GM21619 (cell line): Measurements from ENCODE around the gene UBA3.

Source experiments
- ATAC-seq: cut with Tn5 transposase; IDR thresholded peaks from one replicate; pipeline ENCODE4 v1.9.1; 2021; ENCODE audit not compliant: unreplicated experiment

The UBA3 gene

DNA sequence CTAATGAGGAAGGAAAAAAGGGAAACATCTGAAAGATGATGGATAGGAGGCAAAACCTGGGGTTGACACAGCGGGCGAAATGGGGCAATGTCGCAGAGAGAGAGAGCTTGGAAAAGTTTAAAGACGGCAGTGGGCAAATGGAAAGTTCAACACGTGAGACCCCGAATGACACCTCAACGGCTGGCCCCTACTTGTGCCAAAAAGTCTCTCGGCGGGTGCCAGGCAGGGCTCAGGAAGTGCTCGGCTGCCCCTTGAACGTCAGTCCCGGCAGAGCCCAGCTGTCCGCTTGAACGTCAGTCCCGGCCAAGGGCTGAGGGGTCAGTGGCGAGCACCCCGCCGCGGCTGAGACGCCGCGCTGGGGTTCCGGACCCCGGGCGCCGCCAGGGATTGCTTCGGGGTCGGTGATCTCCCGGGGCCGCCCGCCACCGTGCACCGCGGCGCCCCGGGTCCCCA, 67.3 kb downstream of the UBA3 start:
- ATAC-seq: peak; percentile 37

DNA sequence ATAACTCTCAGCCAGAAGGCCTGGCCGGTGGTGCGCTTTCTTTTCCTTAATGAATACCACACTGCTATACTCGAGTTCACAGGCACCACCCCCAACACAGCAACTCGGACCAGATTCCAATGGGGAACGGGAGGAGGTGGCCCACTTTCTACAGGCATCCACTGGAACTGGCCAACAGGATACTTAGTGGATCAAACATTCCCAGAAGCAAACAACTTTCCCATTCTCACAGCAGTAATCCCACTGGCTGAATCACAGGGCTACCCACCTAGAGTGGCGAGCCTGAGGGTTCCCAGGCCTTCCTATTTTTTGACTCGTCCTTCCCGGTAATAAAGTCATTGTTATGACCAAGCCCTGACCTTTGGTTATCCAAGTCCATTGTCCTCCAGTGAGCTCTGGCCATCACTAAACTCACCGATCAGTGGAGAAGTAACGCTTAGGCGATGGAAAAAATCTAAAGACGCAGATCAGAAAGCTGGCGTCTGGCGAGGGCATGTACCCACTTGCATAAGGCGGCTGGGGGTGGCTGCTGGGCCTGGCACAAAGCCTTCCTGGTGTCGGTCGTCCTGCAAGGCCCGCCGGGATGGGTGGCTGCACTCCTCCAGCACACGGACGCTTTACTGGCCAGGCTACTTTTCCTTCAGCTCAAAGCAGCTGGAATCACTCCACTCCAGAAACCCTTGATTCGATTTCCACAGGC, 67.9 kb downstream of the UBA3 start:
- no peak for ATAC-seq

DNA sequence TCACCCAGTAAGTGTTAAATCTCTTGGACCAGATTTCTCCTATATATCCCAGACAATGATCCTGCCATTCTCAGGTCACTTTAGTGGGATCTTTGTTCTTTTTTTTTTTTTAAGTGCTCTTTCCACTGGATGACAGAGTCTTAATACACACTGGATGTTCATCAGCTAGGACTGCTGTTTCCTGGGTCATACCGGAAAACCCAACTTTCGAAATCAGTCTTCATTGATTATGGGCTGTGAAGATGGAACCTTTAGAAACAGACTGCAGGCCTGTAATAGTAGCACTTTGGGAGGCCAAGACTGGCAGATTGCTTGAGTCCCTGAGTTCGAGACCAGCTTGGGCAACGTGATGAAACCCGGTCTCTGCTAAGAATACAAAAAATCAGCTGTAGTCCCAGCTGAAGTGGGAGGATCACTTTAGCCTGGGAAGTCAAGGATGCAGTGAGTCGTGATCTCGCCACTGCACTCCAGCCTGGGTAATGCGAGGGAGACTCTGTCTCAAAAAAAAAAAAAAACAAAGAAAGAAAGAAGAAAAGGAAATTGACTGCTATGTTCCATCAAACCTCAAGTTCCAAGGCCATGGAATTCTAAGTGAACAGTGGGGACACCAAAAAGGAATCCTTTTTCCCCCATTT, 69.0 kb downstream of the UBA3 start:
- no peak for ATAC-seq

DNA sequence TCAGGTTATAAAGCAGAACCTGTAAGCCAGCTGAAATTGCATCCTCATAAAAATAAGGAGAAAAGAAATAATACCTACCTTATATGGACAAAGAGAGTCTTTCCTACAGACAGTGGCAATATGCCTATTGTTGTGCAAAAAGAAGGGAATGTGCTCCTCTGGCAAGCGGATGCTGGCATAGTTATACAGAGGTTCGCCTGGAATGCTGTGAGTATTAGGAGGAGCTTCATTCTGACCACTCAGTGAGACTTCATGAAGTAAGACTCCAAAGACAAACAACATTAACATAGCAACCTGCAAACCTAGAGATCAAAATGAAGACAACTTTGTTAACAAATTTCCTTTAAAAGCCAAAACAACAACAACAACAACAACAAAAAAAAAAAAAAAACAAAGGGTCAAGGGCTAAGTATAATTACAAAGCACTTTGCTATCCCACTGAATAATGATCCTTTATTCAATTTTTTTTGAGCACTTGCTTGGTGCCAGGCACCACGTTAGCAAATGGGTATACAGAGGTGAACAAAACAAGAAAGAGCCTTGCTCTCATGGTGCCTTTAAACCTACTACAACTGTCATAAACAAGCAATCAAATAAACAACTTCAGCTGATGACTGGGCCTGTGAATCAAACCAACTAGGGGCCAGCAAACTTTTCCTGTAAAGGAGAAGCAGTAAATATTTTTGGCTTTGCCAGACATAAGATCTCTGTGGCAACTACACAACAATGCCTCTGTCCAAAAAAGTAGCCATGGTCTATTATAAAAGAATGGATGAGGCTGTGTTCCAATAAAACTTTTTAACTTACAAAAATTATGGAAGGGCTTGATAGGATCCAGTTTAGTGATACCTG, 70.4 kb downstream of the UBA3 start:
- ATAC-seq: no peak

DNA sequence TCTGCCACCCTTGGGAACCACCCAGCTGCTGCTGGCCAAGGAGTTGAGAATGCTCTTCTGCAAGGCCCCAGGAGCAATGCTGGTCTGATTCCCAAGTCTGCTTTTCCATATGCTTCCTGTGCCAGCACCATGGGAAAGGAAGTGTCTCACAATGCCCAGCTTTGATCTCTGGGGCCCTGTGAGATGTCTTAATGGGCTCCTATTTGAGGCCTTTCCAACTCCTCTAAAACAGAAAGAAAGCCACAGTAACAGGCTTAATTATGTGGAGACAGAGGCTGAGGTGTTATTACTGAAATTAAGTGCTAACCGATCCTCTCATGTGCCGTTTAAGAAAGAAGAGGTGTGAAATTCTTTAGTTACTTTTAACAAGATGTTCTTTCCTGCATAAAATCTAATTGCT, 71.2 kb downstream of the UBA3 start:
- no peak for ATAC-seq

DNA sequence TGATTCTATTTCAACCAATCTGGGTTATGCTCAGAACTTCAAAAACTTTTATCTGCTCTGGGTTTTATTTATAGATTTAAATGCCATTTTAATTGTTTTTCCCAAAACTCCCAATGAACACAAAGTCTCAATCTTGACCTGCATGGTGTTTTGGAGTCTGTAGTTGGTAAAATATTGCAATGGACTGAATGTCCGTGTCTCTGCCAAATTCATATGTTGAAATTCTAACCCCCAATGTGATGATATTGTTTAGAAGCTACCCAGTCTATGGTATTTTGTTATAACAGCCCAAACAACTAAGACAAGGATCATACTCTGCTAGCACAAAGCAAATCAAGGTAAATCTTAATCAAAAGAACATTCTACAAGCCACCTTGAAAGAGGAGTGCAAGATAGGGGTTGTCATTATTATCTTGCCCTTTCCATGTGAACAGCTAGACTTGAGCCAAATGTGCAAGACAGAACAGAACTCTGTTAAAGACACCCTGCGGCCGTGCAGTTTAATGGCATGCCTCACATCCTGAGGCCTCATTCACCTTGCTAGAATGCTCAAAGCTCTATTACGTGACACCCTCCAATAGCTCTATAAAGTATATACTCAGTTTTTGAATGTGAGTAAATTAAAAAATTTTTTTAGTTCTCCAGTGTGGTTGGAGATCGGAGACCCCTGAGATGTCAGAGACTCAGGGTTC, 74.2 kb downstream of the UBA3 start:
- ATAC-seq: no peak

DNA sequence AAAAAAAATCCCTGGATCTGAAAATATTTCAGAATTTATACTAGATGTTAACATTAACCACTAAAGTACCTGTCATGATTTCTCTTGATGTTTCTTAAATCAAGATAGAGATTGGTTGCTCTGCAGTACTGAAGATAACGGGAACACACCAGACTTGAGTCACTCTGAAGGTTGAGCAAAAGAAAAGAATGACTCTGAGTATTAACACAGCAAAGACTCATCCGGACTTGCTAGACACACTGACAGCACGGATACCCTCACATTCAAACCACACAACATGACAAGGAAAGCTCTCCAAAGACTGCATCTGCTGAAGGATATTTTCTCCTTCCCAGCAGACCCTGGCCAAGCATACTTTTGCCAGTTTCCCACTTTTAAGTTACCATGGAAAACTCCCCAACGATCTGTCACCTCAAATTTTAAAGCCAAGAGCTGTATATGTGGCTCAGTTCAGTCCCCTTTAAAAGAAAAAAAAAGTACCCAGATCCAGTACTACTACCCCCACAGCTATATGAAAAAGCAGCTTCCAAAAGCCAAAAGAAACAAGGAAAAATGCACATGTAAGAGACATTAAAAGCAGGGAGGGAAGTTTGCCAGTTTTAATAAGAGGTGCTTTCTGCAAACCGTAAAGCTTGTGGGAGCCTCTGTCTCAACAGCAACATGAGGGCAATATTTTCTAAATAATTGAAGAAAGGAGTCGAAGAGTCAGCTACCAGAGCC, 74.9 kb downstream of the UBA3 start:
- no peak for ATAC-seq
